22Rv1 (cell line): ENCODE data around the gene ASXL3.

Source experiments
- CTCF ChIP-seq: fragments of 450-650 bp; IDR thresholded peaks from 2 replicates; pipeline ENCODE4 v1.5.1; 2017; ENCODE audit warnings: mild to moderate bottlenecking
- ZFX ChIP-seq: fragments of 450-650 bp; IDR thresholded peaks from 2 replicates; pipeline ENCODE4 v1.6.1; 2017; ENCODE audit warnings: antibody characterized with exemption, borderline replicate concordance

- TF ChIP-seq CTCF, result no peak
- TF ChIP-seq ZFX, result no peak
These were observed 6.8 kb downstream of the ASXL3 start for GRCh38 chr18:33584548-33585430.
